HEK293 (cell line): ENCODE measurements around the gene ENKD1.
A peak's percentile ranks its signal among the peaks of the same experiment; 100 is the strongest.

ENCODE experiments used
- CTCF ChIA-PET: fragments of 350-600 bp; formaldehyde crosslinking; extraction: SDS; loops from one replicate; lab custom pipeline; 2021; ENCODE audit warnings: antibody characterized with exemption; lab: Yijun Ruan, JAX
- POLR2A ChIA-PET: fragments of 300-600 bp; formaldehyde crosslinking; extraction: SDS; loops from one replicate; lab custom pipeline; 2020; ENCODE audit warnings: antibody characterized with exemption, inconsistent platforms; lab: Yijun Ruan, JAX
- H3K27ac ChIP-seq: fragments of 200-500 bp; sonication (Bioruptor generic); 2 replicates; pipeline ENCODE4 v1.5.1; 2014; ENCODE audit warnings: low read depth, low read length, control low read depth, inconsistent platforms; ENCODE audit errors: extremely low read depth
- H3K36me3 ChIP-seq, 2 experiments: fragments of 200-500 bp in 1 of 2; sonication (Bioruptor generic) in 1 of 2; 1 replicate in 1 of 2; 2 replicates in 1 of 2; pipeline ENCODE4 v1.5.1; 2014 to 2017; ENCODE audit warnings: inconsistent platforms in 2 of 2, low read length in 2 of 2; ENCODE audit not compliant: control insufficient read depth in 2 of 2, insufficient read depth in 1 of 2
- H3K4me1 ChIP-seq: fragments of 200-500 bp; sonication (Bioruptor generic); 2 replicates; pipeline ENCODE4 v1.5.1; 2014; ENCODE audit warnings: mild to moderate bottlenecking, low read length, inconsistent platforms; ENCODE audit not compliant: control insufficient read depth, insufficient read depth
- H3K4me3 ChIP-seq: 2 replicates; pipeline ENCODE4 v1.5.1; 2011; ENCODE audit warnings: low read depth, mild to moderate bottlenecking, control low read depth, low read length, moderate library complexity
- H3K9me3 ChIP-seq: fragments of 200-500 bp; sonication (Bioruptor generic); 2 replicates; pipeline ENCODE4 v1.5.1; 2014; ENCODE audit warnings: low read depth, low read length, inconsistent platforms; ENCODE audit not compliant: control insufficient read depth, insufficient read depth
- GLIS2 ChIP-seq: fragments of 450-650 bp; formaldehyde crosslinking; IDR thresholded peaks from 2 replicates; pipeline ENCODE4 v1.5.1; 2016; ENCODE audit warnings: missing biosample characterization, missing genetic modification characterization
- KLF1 ChIP-seq: fragments of 450-650 bp; formaldehyde crosslinking; IDR thresholded peaks from 2 replicates; pipeline ENCODE4 v1.5.1; 2016; ENCODE audit warnings: missing biosample characterization, missing genetic modification characterization
- SALL2 ChIP-seq: fragments of 450-650 bp; formaldehyde crosslinking; IDR thresholded peaks from 2 replicates; pipeline ENCODE4 v1.5.0; 2017; ENCODE audit warnings: missing biosample characterization, mild to moderate bottlenecking, missing genetic modification characterization, borderline replicate concordance
- SCRT1 ChIP-seq: fragments of 450-650 bp; formaldehyde crosslinking; IDR thresholded peaks from 2 replicates; pipeline ENCODE4 v1.5.1; 2016; ENCODE audit warnings: missing biosample characterization, missing genetic modification characterization, borderline replicate concordance
- SCRT2 ChIP-seq: fragments of 450-650 bp; formaldehyde crosslinking; IDR thresholded peaks from 2 replicates; pipeline ENCODE4 v1.5.1; 2016; ENCODE audit warnings: missing biosample characterization, missing genetic modification characterization
- TSHZ1 ChIP-seq: fragments of 450-650 bp; formaldehyde crosslinking; IDR thresholded peaks from 2 replicates; pipeline ENCODE4 v1.5.1; 2016; ENCODE audit warnings: missing biosample characterization, missing genetic modification characterization, borderline replicate concordance
- ZNF133 ChIP-seq: fragments of 450-650 bp; formaldehyde crosslinking; IDR thresholded peaks from 2 replicates; pipeline ENCODE4 v1.5.1; 2016; ENCODE audit warnings: missing biosample characterization, missing genetic modification characterization
- ZNF148 ChIP-seq: fragments of 450-650 bp; formaldehyde crosslinking; IDR thresholded peaks from 2 replicates; pipeline ENCODE4 v1.5.0; 2017; ENCODE audit warnings: missing biosample characterization, missing genetic modification characterization, borderline replicate concordance
- ZNF2 ChIP-seq: fragments of 450-650 bp; formaldehyde crosslinking; IDR thresholded peaks from 2 replicates; pipeline ENCODE4 v1.5.1; 2016; ENCODE audit warnings: missing biosample characterization, missing genetic modification characterization
- ZNF211 ChIP-seq: fragments of 450-650 bp; formaldehyde crosslinking; IDR thresholded peaks from 2 replicates; pipeline ENCODE4 v1.5.1; 2016; ENCODE audit warnings: low read depth, missing biosample characterization, missing genetic modification characterization
- ZNF221 ChIP-seq: fragments of 450-650 bp; formaldehyde crosslinking; IDR thresholded peaks from 2 replicates; pipeline ENCODE4 v1.5.1; 2017; ENCODE audit warnings: missing biosample characterization, missing genetic modification characterization, borderline replicate concordance
- ZNF324 ChIP-seq: fragments of 450-650 bp; formaldehyde crosslinking; IDR thresholded peaks from 2 replicates; pipeline ENCODE4 v1.5.1; 2016; ENCODE audit warnings: missing biosample characterization, missing genetic modification characterization
- ZNF394 ChIP-seq: fragments of 450-650 bp; formaldehyde crosslinking; IDR thresholded peaks from 2 replicates; pipeline ENCODE4 v1.5.1; 2016; ENCODE audit warnings: missing biosample characterization, missing genetic modification characterization, mild to moderate bottlenecking, moderate library complexity, borderline replicate concordance
- ZNF473 ChIP-seq: fragments of 450-650 bp; formaldehyde crosslinking; IDR thresholded peaks from 2 replicates; pipeline ENCODE4 v1.5.1; 2017; ENCODE audit warnings: missing biosample characterization, missing genetic modification characterization
- ZNF555 ChIP-seq: fragments of 450-650 bp; formaldehyde crosslinking; conservative IDR thresholded peaks from 2 replicates; pipeline ENCODE4 v1.5.1; 2017; ENCODE audit warnings: missing biosample characterization, mild to moderate bottlenecking, missing genetic modification characterization, inconsistent platforms
- ZNF558 ChIP-seq: fragments of 450-650 bp; formaldehyde crosslinking; IDR thresholded peaks from 2 replicates; pipeline ENCODE4 v1.5.1; 2016; ENCODE audit warnings: missing biosample characterization, missing genetic modification characterization
- ZNF561 ChIP-seq: fragments of 450-650 bp; IDR thresholded peaks from 2 replicates; pipeline ENCODE4 v1.5.1; 2018; ENCODE audit warnings: missing biosample characterization, missing genetic modification characterization, borderline replicate concordance
- ZNF626 ChIP-seq: fragments of 450-650 bp; sonication (Bioruptor Pico); formaldehyde crosslinking; IDR thresholded peaks from 2 replicates; pipeline ENCODE4 v1.5.1; 2018; ENCODE audit warnings: missing biosample characterization, missing genetic modification characterization, inconsistent platforms
- ZNF658 ChIP-seq: fragments of 450-650 bp; formaldehyde crosslinking; IDR thresholded peaks from 2 replicates; pipeline ENCODE4; 2016; ENCODE audit warnings: missing biosample characterization, missing genetic modification characterization
- ZNF792 ChIP-seq: fragments of 450-650 bp; formaldehyde crosslinking; IDR thresholded peaks from 2 replicates; pipeline ENCODE4 v1.5.1; 2016; ENCODE audit warnings: missing biosample characterization, missing genetic modification characterization
- TF ChIP-seq, protein P1 (sequence below): fragments of 450-650 bp; formaldehyde crosslinking; IDR thresholded peaks from 2 replicates; pipeline ENCODE4 v1.5.1; 2017; ENCODE audit warnings: missing biosample characterization, missing genetic modification characterization

Gene ENKD1

DNA sequence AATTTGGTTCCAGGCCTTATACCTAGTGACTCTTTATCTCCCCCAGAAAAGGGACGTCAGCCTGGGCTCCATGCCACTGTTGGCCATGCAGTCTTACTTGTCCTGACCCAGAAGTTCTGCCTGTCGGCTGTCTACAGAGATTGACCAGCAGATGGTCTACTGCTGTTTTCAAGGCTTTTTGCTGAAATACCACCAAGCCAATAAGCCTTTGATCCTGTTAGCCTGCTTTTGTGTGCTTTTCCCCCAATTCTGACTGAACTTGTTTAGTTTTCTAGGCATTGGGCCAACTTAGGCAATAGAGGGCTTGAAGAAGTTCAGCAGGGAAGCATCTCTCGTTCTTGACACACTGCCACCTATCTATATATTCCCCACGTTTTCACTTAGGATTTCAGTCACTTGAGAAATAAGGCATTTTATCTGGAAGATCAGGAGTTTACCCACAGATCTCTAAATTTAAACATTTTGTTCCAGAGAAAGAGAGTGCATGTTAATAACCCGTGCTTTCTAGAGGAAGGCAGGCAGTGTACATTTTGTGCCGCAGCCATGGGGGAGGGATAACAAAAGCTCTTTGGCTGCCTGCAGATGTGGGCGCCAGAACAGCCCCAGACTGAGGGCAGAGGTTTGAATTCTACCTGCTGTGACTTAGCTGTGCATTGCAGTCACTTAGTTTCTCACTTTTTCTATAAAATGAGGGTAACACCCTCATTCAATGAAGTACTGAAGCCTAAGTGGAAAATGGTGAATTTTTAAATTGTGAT lies 34.0 kb downstream of the ENKD1 start (continued):
- TF ChIP-seq TSHZ1 (tag by site-specific recombination) = no peak
- no peak for TF ChIP-seq ZNF555 (tag by site-specific recombination)
- no peak for TF ChIP-seq ZNF792
- TF ChIP-seq ZNF324 (tag by site-specific recombination) = no peak
- no peak for TF ChIP-seq SCRT1 (tag by site-specific recombination)
- TF ChIP-seq ZNF558 (tag by site-specific recombination) = no peak

DNA sequence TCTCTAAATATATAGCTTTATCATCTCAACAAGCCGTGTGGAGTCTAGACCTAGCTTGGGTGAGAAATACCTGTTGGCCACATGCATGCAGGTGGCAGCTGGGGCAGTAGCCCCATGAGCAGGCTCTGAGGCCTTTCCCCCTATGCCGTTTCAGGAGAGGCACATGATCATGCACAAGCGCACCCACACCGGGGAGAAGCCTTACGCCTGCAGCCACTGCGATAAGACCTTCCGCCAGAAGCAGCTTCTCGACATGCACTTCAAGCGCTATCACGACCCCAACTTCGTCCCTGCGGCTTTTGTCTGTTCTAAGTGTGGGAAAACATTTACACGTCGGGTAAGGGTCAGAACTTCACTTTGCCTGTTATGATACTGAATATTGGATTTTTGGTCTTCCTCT lies 38.3 kb downstream of the ENKD1 start:
- no peaks in the 10 kb centered on the region for H3K4me1 ChIP-seq
- POLR2A ChIA-PET = interaction anchor here (0.5 to 0.6 kb wide), 2 partner anchors 45 to 107 kb away, joined by 3 to 4 read pairs; no protein-coding TSS in a partner anchor
- H3K27ac ChIP-seq = no peak overlapping the region
- CTCF ChIA-PET = interaction anchor here (0.6 to 0.9 kb wide), 4 partner anchors 16 to 84 kb away, joined by 3 to 4 read pairs (median 3); no protein-coding TSS in a partner anchor
- H3K9me3 ChIP-seq = no peaks in the 10 kb centered on the region
- H3K36me3 ChIP-seq = peaks cover 60 to 75% of the 10 kb centered on the region in 2 experiments
- 0 out of 2 replicates have a peak, but pooled peaks have one; percentile 21 for TF ChIP-seq SCRT1 (tag by site-specific recombination)
- no peak for TF ChIP-seq GLIS2 (tag by site-specific recombination)
- no peak for TF ChIP-seq ZNF561 (tag by site-specific recombination)
- no peak for TF ChIP-seq ZNF658 (tag by site-specific recombination)
- TF ChIP-seq ZNF394 (tag by site-specific recombination) = no peak
- TF ChIP-seq SALL2 = no peak
- no peak for TF ChIP-seq KLF1 (tag by site-specific recombination)
- no peak for TF ChIP-seq ZNF473
- 0 out of 2 replicates have a peak, but pooled peaks have one; percentile 28 for TF ChIP-seq SCRT2 (tag by site-specific recombination)
- TF ChIP-seq ZNF133 (tag by site-specific recombination) = no peak
- TF ChIP-seq ZNF211 (tag by site-specific recombination) = no peak
- no peak for TF ChIP-seq ZNF626 (tag by site-specific recombination)
- H3K4me3 ChIP-seq = no peak overlapping the region

DNA sequence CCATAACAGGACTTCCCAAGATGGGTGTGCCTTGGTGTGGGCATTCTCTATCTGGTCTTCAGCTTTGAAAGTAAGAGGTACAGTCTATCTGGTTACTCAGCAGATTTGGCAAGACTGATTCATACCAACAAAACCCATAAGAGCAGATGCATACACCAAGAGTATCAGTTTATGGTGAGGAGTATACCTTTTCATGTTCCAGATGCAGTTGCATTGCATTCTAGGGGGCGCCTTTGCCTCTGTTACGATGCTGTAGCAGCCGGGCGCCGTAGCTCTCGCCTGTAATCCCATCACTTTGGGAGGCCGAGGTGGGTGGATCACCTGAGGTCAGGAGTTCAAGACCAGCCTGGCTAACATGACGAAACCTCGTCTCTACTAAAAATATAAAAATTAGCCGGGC lies 52.7 kb downstream of the ENKD1 start:
- TF ChIP-seq ZNF221 (tag by site-specific recombination) (no peak), ZNF2 (tag by site-specific recombination) (peak; percentile 53; the same call in 1 of the 2 replicates), ZNF148 (tag by site-specific recombination) (no peak), SALL2 (no peak)
- TF ChIP-seq, protein P1, sequence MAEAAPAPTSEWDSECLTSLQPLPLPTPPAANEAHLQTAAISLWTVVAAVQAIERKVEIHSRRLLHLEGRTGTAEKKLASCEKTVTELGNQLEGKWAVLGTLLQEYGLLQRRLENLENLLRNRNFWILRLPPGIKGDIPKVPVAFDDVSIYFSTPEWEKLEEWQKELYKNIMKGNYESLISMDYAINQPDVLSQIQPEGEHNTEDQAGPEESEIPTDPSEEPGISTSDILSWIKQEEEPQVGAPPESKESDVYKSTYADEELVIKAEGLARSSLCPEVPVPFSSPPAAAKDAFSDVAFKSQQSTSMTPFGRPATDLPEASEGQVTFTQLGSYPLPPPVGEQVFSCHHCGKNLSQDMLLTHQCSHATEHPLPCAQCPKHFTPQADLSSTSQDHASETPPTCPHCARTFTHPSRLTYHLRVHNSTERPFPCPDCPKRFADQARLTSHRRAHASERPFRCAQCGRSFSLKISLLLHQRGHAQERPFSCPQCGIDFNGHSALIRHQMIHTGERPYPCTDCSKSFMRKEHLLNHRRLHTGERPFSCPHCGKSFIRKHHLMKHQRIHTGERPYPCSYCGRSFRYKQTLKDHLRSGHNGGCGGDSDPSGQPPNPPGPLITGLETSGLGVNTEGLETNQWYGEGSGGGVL = no peak
- TF ChIP-seq, all 188 proteins: peak for 1
- Histone ChIP-seq H3K4me1 (no peaks in the 10 kb centered on the region), H3K9me3 (no peaks in the 10 kb centered on the region), H3K4me3 (no peak overlapping the region), H3K27ac (no peak overlapping the region), H3K36me3 (peaks cover 46 to 72% of the 10 kb centered on the region in 2 experiments)
- ChIA-PET POLR2A (interaction anchor here (2.2 kb wide), 1 partner anchor 52 kb away, joined by 6 read pairs; the partner anchor contains the start of gene CTCF), CTCF (interaction anchor here (0.5 to 2.0 kb wide), 7 partner anchors 8 to 93 kb away, joined by 3 to 11 read pairs (median 3); no protein-coding TSS in a partner anchor)
